ENCODE data around the gene RASSF5.

Gene RASSF5

GRCh38 chr1:206636671-206637070, 129.3 kb downstream of the RASSF5 start:
- H3K27me3 ChIP-seq (ENCODE audit: insufficient read depth, low read length, poor library complexity): no peaks in the 10 kb centered on the region
- H4K20me1 ChIP-seq (ENCODE audit: insufficient read depth, low read length): no peaks in the 10 kb centered on the region
- TF ChIP-seq EZH2 (IDR thresholded peaks at IDR 0.05; ENCODE audit: borderline replicate concordance, low read depth, low read length, severe bottlenecking): no peak
- no peak overlapping the region for H2AFZ ChIP-seq (ENCODE audit: low read depth, low read length)
- ATAC-seq (ENCODE audit: insufficient read depth, low read depth) (no peak), DNase-seq (no peak)
- H3K4me2 ChIP-seq (ENCODE audit: insufficient read depth, low read length): peak overlapping the region; percentile 98; the same call in 1 of the 2 replicates
- no peak overlapping the region for H3K27ac ChIP-seq (ENCODE audit: low read length)
- H3K79me2 ChIP-seq (ENCODE audit: insufficient read depth, low read length): no peaks in the 10 kb centered on the region
- no peak overlapping the region for H3K4me3 ChIP-seq (ENCODE audit: low read depth in 1 of 2, low read length in 2 of 2)
- H3K9ac ChIP-seq (ENCODE audit: low read depth, low read length): no peak overlapping the region
- H3K9me3 ChIP-seq (ENCODE audit: insufficient read depth, low read length, severe bottlenecking): no peaks in the 10 kb centered on the region
- peaks cover 35% of the 10 kb centered on the region for H3K4me1 ChIP-seq (ENCODE audit: insufficient read depth, low read length)
- H3K36me3 ChIP-seq (ENCODE audit: insufficient read depth, low read length): no peaks in the 10 kb centered on the region

DNA sequence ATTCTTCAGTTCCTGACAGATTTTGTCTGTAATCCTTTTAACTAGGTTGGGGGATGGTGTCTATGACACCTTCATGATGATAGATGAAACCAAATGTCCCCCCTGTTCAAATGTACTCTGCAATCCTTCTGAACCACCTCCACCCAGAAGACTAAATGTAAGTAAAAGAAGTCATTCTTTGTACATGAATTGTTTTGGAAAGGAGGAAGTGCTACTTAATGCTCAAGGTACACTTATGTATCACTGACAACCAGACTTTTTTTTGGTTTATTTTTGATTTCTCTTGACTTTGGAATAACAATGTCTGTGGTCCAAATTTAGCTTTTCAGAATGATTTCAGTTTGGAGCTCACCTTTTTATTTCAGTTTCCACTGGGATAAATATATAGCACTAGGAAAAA, 130.3 kb downstream of the RASSF5 start:
- Histone ChIP-seq H3K79me2 (ENCODE audit: insufficient read depth, low read length) (no peaks in the 10 kb centered on the region), H2AFZ (ENCODE audit: low read depth, low read length) (no peak overlapping the region), H3K4me1 (ENCODE audit: insufficient read depth, low read length) (peaks cover 35% of the 10 kb centered on the region), H3K9ac (ENCODE audit: low read depth, low read length) (no peak overlapping the region), H4K20me1 (ENCODE audit: insufficient read depth, low read length) (no peaks in the 10 kb centered on the region), H3K9me3 (ENCODE audit: insufficient read depth, low read length, severe bottlenecking) (no peaks in the 10 kb centered on the region), H3K36me3 (ENCODE audit: insufficient read depth, low read length) (no peaks in the 10 kb centered on the region), H3K27ac (ENCODE audit: low read length) (no peak overlapping the region), H3K4me2 (ENCODE audit: insufficient read depth, low read length) (no peak overlapping the region), H3K27me3 (ENCODE audit: insufficient read depth, low read length, poor library complexity) (no peaks in the 10 kb centered on the region), H3K4me3 (ENCODE audit: low read depth in 1 of 2, low read length in 2 of 2) (no peak overlapping the region)
- ATAC-seq (ENCODE audit: insufficient read depth, low read depth) (no peak), DNase-seq (no peak)
- TF ChIP-seq, protein P1, sequence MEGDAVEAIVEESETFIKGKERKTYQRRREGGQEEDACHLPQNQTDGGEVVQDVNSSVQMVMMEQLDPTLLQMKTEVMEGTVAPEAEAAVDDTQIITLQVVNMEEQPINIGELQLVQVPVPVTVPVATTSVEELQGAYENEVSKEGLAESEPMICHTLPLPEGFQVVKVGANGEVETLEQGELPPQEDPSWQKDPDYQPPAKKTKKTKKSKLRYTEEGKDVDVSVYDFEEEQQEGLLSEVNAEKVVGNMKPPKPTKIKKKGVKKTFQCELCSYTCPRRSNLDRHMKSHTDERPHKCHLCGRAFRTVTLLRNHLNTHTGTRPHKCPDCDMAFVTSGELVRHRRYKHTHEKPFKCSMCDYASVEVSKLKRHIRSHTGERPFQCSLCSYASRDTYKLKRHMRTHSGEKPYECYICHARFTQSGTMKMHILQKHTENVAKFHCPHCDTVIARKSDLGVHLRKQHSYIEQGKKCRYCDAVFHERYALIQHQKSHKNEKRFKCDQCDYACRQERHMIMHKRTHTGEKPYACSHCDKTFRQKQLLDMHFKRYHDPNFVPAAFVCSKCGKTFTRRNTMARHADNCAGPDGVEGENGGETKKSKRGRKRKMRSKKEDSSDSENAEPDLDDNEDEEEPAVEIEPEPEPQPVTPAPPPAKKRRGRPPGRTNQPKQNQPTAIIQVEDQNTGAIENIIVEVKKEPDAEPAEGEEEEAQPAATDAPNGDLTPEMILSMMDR (IDR thresholded peaks at IDR 0.05; ENCODE audit: borderline replicate concordance, extremely low read depth, low read length, poor library complexity, severe bottlenecking): no peak
- no peak for TF ChIP-seq EZH2 (IDR thresholded peaks at IDR 0.05; ENCODE audit: borderline replicate concordance, low read depth, low read length, severe bottlenecking)

All from DND-41 (cell line).